Testis (tissue), 3 donors: Measurements from ENCODE around the gene TM2D1. TPM values are rescaled to one million over a fixed set of nuclear protein-coding genes. Genes with fewer than 3 reads are reported as not detected.
A peak's percentile ranks its signal among the peaks of the same experiment; 100 is the strongest.
"Not testable (repeated sequence)": the region's sequence is repeated elsewhere in the genome, so short reads cannot be mapped to it uniquely, and the experiment has no call there.

Source experiments
- DNase-seq: peaks from one replicate; pipeline ENCODE4 v3.0.0-alpha.2; 2019
- H3K27ac ChIP-seq, 2 donors: fragments of 200-600 bp; sonication (generic); one replicate each; pipeline ENCODE4 v1.5.1; 2019
- H3K27me3 ChIP-seq: fragments of 200-600 bp; sonication (generic); one replicate; pipeline ENCODE4 v1.5.1; 2019
- H3K36me3 ChIP-seq: fragments of 200-600 bp; sonication (generic); one replicate; pipeline ENCODE4 v1.5.1; 2017; ENCODE audit warnings: low read depth; ENCODE audit errors: missing control alignments
- H3K4me1 ChIP-seq: fragments of 200-600 bp; sonication (generic); one replicate; pipeline ENCODE4 v1.5.1; 2019
- H3K4me3 ChIP-seq, 2 donors: fragments of 200-600 bp; sonication (generic); one replicate each; pipeline ENCODE4 v1.5.1; 2017 to 2019
- H3K9me3 ChIP-seq: fragments of 200-600 bp; sonication (generic); one replicate; pipeline ENCODE4 v1.5.1; 2017
- CTCF ChIP-seq, 3 experiments: fragments of 450-650 bp in 2 of 3; fragments of 200-600 bp in 1 of 3; sonication (generic) in 1 of 3; IDR thresholded peaks; one replicate each; pipeline ENCODE4 v1.5.1; 2016 to 2019; ENCODE audit warnings: antibody characterized with exemption in 3 of 3, mild to moderate bottlenecking in 2 of 3, moderate library complexity in 1 of 3
- POLR2A ChIP-seq: fragments of 450-650 bp; IDR thresholded peaks from one replicate; pipeline ENCODE4 v1.6.1; 2017; ENCODE audit warnings: antibody characterized with exemption, mild to moderate bottlenecking, moderate library complexity
- WGBS, 2 donors: methylation state at CpG; one replicate each; pipeline ENCODE4 v1.1.5; 2018; 5-methylcytosine and 5-hydroxymethylcytosine counted together
- intact Hi-C: fragments of 100-400 bp; cut with DNase I; formaldehyde crosslinking; loops from one replicate; pipeline ENCODE4 v1.15.1; 2023; ENCODE audit warnings: low total_unique reads
- polyA plus RNA-seq: library from polyadenylated mRNA; stranded (reverse); fragments of 350-450 nt; fragmentation: Illumina TruSeq; extraction: RNeasy Lipid Tissue Mini Kit (QIAGEN cat#74804); gene quantifications from one replicate; pipeline ENCODE4 v1.2.3, GENCODE V29; 2014; ENCODE audit warnings: low read depth, low replicate concordance; ENCODE audit not compliant: insufficient read depth
- total RNA-seq, 2 donors: library from RNA; depleted of rRNA; stranded (reverse); fragments of >200 nt; gene quantifications; one replicate each; pipeline ENCODE4 v1.2.3, GENCODE V29; 2016

TM2D1 gene
- total and polyA plus RNA-seq, 3 donors from 2014 or later = 57.1 to 68.9 (median 67.3) TPM

- Histone ChIP-seq H3K36me3 (no peaks in the 10 kb centered on the region), H3K27ac (peak within 1 kb of the TSS; percentile 92 to 98), H3K9me3 (no peaks in the 10 kb centered on the region), H3K4me3 (peak within 1 kb of the TSS; percentile 89 to 94), H3K4me1 (peaks cover 5% of the 10 kb centered on the region), H3K27me3 (no peaks in the 10 kb centered on the region)
- peak; percentile 72 for DNase-seq
- no peak for TF ChIP-seq POLR2A
- no peak for TF ChIP-seq CTCF (IDR thresholded peaks at IDR 0.05)
- intact Hi-C loops = no loop called here
- whole genome bisulfite sequencing, 2 donors = 4 to 5% methylated on average over 24 to 38 of the region's 54 CpGs
These were observed 17.0 kb upstream of the TM2D1 start, which contains the start of gene PATJ for GRCh38 chr1:61741711-61742619. Gene PATJ, plus strand, starts transcription at chr1:61742480. Its CDS starts 20,413 bp downstream, at chr1:61762893.

GRCh38 chr1:61740751-61741700, 16.1 kb upstream of the TM2D1 start:
- intact Hi-C loops = no loop called here

GRCh38 chr1:61732726-61733125, 7.8 kb upstream of the TM2D1 start:
- no peak for DNase-seq

More at GRCh38 chr1:61740751-61741700, 16.1 kb upstream of the TM2D1 start:
- Histone ChIP-seq H3K36me3 (no peaks in the 10 kb centered on the region), H3K9me3 (no peaks in the 10 kb centered on the region), H3K27me3 (no peaks in the 10 kb centered on the region), H3K27ac (peak overlapping the region in 1 of 2 donors; percentile 98), H3K4me3 (no peak overlapping the region), H3K4me1 (peaks cover 5% of the 10 kb centered on the region)
- WGBS, 2 donors = 68 to 77% methylated on average over 19 of the region's 19 CpGs
- no peak for TF ChIP-seq CTCF (IDR thresholded peaks at IDR 0.05)
- no peak for TF ChIP-seq POLR2A
- DNase-seq = no peak

GRCh38 chr1:61730679-61731078, 5.7 kb upstream of the TM2D1 start:
- H3K4me3 ChIP-seq, H3K4me1 ChIP-seq, DNase-seq, intact Hi-C loops, H3K27me3 ChIP-seq, H3K9me3 ChIP-seq, H3K36me3 ChIP-seq, H3K27ac ChIP-seq: not testable (repeated sequence)
- WGBS, 2 donors = 0 to 46% methylated on average over 1 of the region's 1 CpG

More at GRCh38 chr1:61732726-61733125, 7.8 kb upstream of the TM2D1 start:
- H3K4me1 ChIP-seq = no peaks in the 10 kb centered on the region
- H3K27ac ChIP-seq = no peak overlapping the region
- no peak overlapping the region for H3K4me3 ChIP-seq
- 61 to 65% methylated on average over 3 of the region's 3 CpGs for WGBS, 2 donors
- TF ChIP-seq POLR2A (no peak), CTCF (IDR thresholded peaks at IDR 0.05) (no peak)
- H3K36me3 ChIP-seq = no peaks in the 10 kb centered on the region
- no peaks in the 10 kb centered on the region for H3K9me3 ChIP-seq
- no peaks in the 10 kb centered on the region for H3K27me3 ChIP-seq
- intact Hi-C loops = no loop called here

- WGBS, 2 donors = 66 to 79% methylated on average over 3 of the region's 3 CpGs
These were observed 2.6 kb upstream of the TM2D1 start for GRCh38 chr1:61727544-61727943.

More at GRCh38 chr1:61727544-61727943, 2.6 kb upstream of the TM2D1 start:
- no peak for TF ChIP-seq CTCF (IDR thresholded peaks at IDR 0.05)
- H3K27ac ChIP-seq = no peak overlapping the region
- intact Hi-C loops = no loop called here
- H3K4me3 ChIP-seq = no peak overlapping the region
- no peaks in the 10 kb centered on the region for H3K9me3 ChIP-seq
- no peaks in the 10 kb centered on the region for H3K36me3 ChIP-seq
- peaks cover 7% of the 10 kb centered on the region for H3K4me1 ChIP-seq
- H3K27me3 ChIP-seq = no peaks in the 10 kb centered on the region
- DNase-seq = no peak
